ENCODE data around the gene GPR153. TPM values are rescaled to one million over a fixed set of nuclear protein-coding genes. Genes with fewer than 3 reads are reported as not detected.
A peak's percentile ranks its signal among the peaks of the same experiment; 100 is the strongest.

Gene GPR153
- total and polyA plus RNA-seq, 7 donors, result 0.49 to 3.5 (median 2.2) TPM

GRCh38 chr1:6248161-6248776 lies 12.6 kb downstream of the GPR153 start:
- WGBS, 3 donors, result 59 to 77% (median 74%) methylated on average over 14 of the region's 14 CpGs
- Histone ChIP-seq H3K9me3 (no peaks in the 10 kb centered on the region), H3K27ac (no peak overlapping the region), H3K4me1 (no peaks in the 10 kb centered on the region), H3K36me3 (ENCODE audit: insufficient read depth in 1 of 2, low read depth in 1 of 2) (no peaks in the 10 kb centered on the region), H3K4me3 (no peak overlapping the region), H3K27me3 (ENCODE audit: insufficient read depth in 3 of 3, low read length in 2 of 3) (peaks cover 0 to 74% (median 20%) of the 10 kb centered on the region in 3 donors)
- ATAC-seq (no peak), DNase-seq (peak in 1 of 2 donors; percentile 46)
- intact Hi-C loops (cut with DNase I), result loop anchor here in 1 of 2 donors (2.0 to 5.0 kb wide), 2 partner anchors 95 to 159 kb away; no protein-coding TSS in a partner anchor
- TF ChIP-seq, protein P1, sequence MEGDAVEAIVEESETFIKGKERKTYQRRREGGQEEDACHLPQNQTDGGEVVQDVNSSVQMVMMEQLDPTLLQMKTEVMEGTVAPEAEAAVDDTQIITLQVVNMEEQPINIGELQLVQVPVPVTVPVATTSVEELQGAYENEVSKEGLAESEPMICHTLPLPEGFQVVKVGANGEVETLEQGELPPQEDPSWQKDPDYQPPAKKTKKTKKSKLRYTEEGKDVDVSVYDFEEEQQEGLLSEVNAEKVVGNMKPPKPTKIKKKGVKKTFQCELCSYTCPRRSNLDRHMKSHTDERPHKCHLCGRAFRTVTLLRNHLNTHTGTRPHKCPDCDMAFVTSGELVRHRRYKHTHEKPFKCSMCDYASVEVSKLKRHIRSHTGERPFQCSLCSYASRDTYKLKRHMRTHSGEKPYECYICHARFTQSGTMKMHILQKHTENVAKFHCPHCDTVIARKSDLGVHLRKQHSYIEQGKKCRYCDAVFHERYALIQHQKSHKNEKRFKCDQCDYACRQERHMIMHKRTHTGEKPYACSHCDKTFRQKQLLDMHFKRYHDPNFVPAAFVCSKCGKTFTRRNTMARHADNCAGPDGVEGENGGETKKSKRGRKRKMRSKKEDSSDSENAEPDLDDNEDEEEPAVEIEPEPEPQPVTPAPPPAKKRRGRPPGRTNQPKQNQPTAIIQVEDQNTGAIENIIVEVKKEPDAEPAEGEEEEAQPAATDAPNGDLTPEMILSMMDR (IDR thresholded peaks at IDR 0.05), result no peak

DNA sequence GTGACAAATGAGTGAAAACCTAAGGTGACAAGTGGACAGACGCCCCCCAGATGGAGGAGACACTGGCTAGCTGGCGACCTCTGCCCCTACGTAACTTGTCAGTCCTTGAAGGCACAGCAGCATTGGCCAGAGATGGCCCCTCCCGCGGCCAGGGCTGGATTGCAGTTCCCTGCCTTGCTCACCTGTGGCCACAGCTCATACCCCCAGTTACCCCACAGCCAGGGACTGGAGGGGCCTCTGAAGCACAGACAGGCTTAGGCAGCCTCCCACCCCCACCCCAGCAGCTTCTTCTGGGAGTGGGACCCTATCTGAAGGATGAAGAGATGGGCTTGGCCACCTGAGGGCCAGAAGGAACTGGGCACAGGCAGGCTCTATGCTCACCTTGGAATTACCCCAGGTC lies 13.2 kb downstream of the GPR153 start:
- Histone ChIP-seq H3K4me3 (no peak overlapping the region), H3K9me3 (no peaks in the 10 kb centered on the region), H3K36me3 (ENCODE audit: insufficient read depth in 1 of 2, low read depth in 1 of 2) (no peaks in the 10 kb centered on the region), H3K27ac (no peak overlapping the region), H3K27me3 (ENCODE audit: insufficient read depth in 3 of 3, low read length in 2 of 3) (peaks cover 0 to 81% (median 21%) of the 10 kb centered on the region in 3 donors), H3K4me1 (no peaks in the 10 kb centered on the region)
- 70 to 85% (median 71%) methylated on average over 5 of the region's 5 CpGs for WGBS, 3 donors
- TF ChIP-seq, protein P1 (IDR thresholded peaks at IDR 0.05), result no peak
- ATAC-seq, result no peak
- intact Hi-C loops (cut with DNase I), result loop anchor here (2.0 to 5.0 kb wide), 3 partner anchors 95 to 160 kb away; no protein-coding TSS in a partner anchor
- peak in 1 of 2 donors; percentile 32 for DNase-seq

DNA sequence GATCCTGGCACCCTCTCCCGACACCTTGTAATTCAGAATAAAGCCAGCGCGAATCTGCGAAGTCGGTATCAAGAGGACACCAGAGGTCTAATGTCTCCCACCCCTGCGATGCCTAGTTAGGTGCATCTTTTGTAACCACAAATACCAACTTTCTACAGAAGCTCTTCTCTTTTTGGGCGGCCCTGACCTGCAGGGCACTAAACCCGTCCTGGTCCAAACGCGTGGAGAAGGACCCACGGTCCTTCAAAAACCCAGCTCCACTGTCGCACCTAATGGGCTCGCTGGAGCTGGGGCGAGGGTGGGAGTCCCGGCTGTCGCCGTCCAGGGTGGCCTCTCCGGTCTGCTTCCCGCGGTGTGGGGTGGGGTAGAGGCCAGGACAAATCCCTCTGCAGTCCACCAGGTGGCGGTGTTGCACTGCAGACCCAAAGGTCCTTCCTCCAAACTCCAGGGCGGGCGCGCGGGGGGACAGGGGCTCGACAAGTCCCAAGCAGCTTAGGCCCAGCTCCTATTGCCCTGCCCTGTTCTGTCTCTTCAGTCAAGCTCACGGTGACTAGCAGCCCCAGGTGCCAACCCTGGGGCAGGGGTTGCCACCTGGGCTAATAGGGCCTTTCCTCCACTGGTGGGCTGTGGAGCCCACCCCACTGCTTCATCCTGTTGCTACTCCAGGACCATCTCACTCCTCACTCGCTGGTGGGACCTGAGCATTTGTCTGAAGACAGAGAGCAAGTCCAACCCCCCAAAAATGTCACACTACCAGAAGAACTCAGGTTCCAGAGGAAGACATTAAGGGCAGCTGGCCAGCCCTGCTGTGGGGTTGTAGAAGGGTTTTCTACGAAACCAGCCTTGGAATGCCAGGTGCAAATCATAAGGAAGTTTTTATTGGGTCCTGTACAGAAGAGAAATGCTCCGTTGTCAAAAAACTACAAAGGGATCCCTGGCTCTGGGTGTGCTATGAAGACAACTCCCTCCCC lies 14.1 kb downstream of the GPR153 start:
- TF ChIP-seq, protein P1 (IDR thresholded peaks at IDR 0.05), result peak; percentile 94
- Histone ChIP-seq H3K4me3 (no peak overlapping the region), H3K27ac (no peak overlapping the region), H3K9me3 (no peaks in the 10 kb centered on the region), H3K4me1 (peaks cover 5% of the 10 kb centered on the region), H3K27me3 (ENCODE audit: insufficient read depth in 3 of 3, low read length in 2 of 3) (peaks cover 0 to 89% (median 22%) of the 10 kb centered on the region in 3 donors), H3K36me3 (ENCODE audit: insufficient read depth in 1 of 2, low read depth in 1 of 2) (no peaks in the 10 kb centered on the region)
- WGBS, 3 donors, result 4 to 5% (median 5%) methylated on average over 29 to 30 of the region's 30 CpGs
- ATAC-seq (peak; percentile 61 to 88 (median 78)), DNase-seq (peak; percentile 85 to 90)
- intact Hi-C loops (cut with DNase I), result loop anchor here (2.0 to 5.0 kb wide), 3 partner anchors 96 to 161 kb away; no protein-coding TSS in a partner anchor

GRCh38 chr1:6245869-6246496 lies 14.9 kb downstream of the GPR153 start:
- intact Hi-C loops (cut with DNase I), result loop anchor here (2.0 to 5.0 kb wide), 4 partner anchors 97 to 193 kb away; no protein-coding TSS in a partner anchor
- Histone ChIP-seq H3K9me3 (no peaks in the 10 kb centered on the region), H3K4me3 (no peak overlapping the region), H3K4me1 (peaks cover 5% of the 10 kb centered on the region), H3K27me3 (ENCODE audit: insufficient read depth in 3 of 3, low read length in 2 of 3) (peaks cover 0 to 90% (median 27%) of the 10 kb centered on the region in 3 donors), H3K27ac (no peak overlapping the region), H3K36me3 (ENCODE audit: insufficient read depth in 1 of 2, low read depth in 1 of 2) (no peaks in the 10 kb centered on the region)
- ATAC-seq (no peak), DNase-seq (peak in 1 of 2 donors; percentile 57)
- TF ChIP-seq, protein P1 (IDR thresholded peaks at IDR 0.05), result no peak
- WGBS, 3 donors, result 2 to 4% (median 3%) methylated on average over 38 to 49 of the region's 49 CpGs

Measured in psoas muscle (tissue), 8 donors.